ENCODE data around the gene CST11.

The CST11 gene

DNA sequence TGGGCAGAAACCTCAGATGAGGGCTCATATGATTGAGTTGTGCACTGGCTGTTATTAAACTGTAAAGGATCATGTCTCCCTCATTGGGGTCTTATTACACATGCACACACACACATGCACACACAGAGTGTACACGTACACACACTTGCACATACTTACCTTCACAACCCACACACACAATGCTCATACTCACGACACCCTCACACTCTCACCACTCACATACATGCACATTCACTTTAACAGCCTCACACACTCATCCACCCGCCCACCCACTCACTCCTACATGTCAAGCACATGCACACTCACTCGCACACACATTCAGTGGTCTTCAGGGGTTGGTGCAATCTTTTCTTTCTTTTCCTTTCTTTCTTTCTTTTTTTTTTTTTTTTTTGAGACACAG lies 7.8 kb downstream of the CST11 start:
- ATAC-seq (ENCODE audit: low read depth), result no peak
- no peak for DNase-seq (ENCODE audit: low spot score)
- H3K27ac ChIP-seq (ENCODE audit: poor library complexity, severe bottlenecking), result no peak overlapping the region
- no peak for TF ChIP-seq CTCF (IDR thresholded peaks at IDR 0.05; ENCODE audit: poor library complexity, severe bottlenecking)
- H3K9me3 ChIP-seq (ENCODE audit: severe bottlenecking), result no peaks in the 10 kb centered on the region
- H3K36me3 ChIP-seq (ENCODE audit: low read depth), result no peaks in the 10 kb centered on the region
- H3K27me3 ChIP-seq (ENCODE audit: insufficient read depth, poor library complexity, severe bottlenecking), result no peaks in the 10 kb centered on the region
- H3K4me1 ChIP-seq (ENCODE audit: insufficient read depth, poor library complexity, severe bottlenecking), result peaks cover 6% of the 10 kb centered on the region
- no peak overlapping the region for H3K4me3 ChIP-seq (ENCODE audit: severe bottlenecking)

DNA sequence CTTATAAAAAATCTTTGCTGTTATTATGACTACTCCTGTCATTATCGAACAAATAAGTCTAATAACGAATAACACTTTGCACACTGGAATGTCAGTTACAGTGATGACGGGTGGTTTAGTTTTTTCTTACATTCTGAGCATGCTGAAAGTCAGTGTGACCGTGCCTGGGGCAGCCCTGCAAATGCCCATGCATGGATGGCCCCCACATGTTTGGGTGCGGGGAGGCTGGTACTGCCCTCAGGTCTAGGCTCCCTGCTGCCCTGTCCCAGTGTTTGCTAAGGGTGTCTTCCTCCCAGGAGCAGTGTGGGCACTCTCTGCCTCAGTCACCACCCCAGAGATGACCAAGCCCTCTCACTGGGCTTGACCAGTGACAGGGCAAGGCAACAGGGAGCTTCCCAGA lies 10.2 kb downstream of the CST11 start:
- ATAC-seq (ENCODE audit: low read depth) (no peak), DNase-seq (ENCODE audit: low spot score) (no peak)
- Histone ChIP-seq H3K4me3 (ENCODE audit: severe bottlenecking) (no peak overlapping the region), H3K9me3 (ENCODE audit: severe bottlenecking) (no peaks in the 10 kb centered on the region), H3K36me3 (ENCODE audit: low read depth) (no peaks in the 10 kb centered on the region), H3K27ac (ENCODE audit: poor library complexity, severe bottlenecking) (no peak overlapping the region), H3K27me3 (ENCODE audit: insufficient read depth, poor library complexity, severe bottlenecking) (no peaks in the 10 kb centered on the region), H3K4me1 (ENCODE audit: insufficient read depth, poor library complexity, severe bottlenecking) (peaks cover 6% of the 10 kb centered on the region)
- no peak for TF ChIP-seq CTCF (IDR thresholded peaks at IDR 0.05; ENCODE audit: poor library complexity, severe bottlenecking)

- peak; percentile 82 for ATAC-seq (ENCODE audit: low read depth)
- no peak overlapping the region for H3K27ac ChIP-seq (ENCODE audit: poor library complexity, severe bottlenecking)
- H3K4me3 ChIP-seq (ENCODE audit: severe bottlenecking), result no peak overlapping the region
- H3K27me3 ChIP-seq (ENCODE audit: insufficient read depth, poor library complexity, severe bottlenecking), result no peaks in the 10 kb centered on the region
- TF ChIP-seq CTCF (IDR thresholded peaks at IDR 0.05; ENCODE audit: poor library complexity, severe bottlenecking), result peak; percentile 93
- no peaks in the 10 kb centered on the region for H3K9me3 ChIP-seq (ENCODE audit: severe bottlenecking)
- no peaks in the 10 kb centered on the region for H3K36me3 ChIP-seq (ENCODE audit: low read depth)
- DNase-seq (ENCODE audit: low spot score), result no peak
- H3K4me1 ChIP-seq (ENCODE audit: insufficient read depth, poor library complexity, severe bottlenecking), result peaks cover 6% of the 10 kb centered on the region
Measured at GRCh38 chr20:23441850-23442313, 10.8 kb downstream of the CST11 start.

DNA sequence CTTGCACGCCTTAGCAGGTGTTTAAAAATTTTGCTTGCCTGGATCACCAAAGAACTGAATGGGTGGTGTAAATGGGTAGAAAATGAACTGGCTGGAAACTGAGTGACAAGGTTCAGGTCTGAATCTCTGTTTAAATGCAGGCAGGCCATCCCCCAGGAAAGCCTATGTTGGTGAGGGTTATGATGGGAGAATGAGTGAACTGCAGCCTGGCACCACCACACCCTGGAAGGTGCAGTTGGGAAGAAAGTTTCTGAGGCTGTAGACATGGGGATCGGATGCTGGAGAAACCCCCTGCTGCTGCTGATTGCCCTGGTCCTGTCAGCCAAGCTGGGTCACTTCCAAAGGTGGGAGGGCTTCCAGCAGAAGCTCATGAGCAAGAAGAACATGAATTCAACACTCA lies 12.7 kb downstream of the CST11 start:
- no peaks in the 10 kb centered on the region for H3K4me1 ChIP-seq (ENCODE audit: insufficient read depth, poor library complexity, severe bottlenecking)
- ATAC-seq (ENCODE audit: low read depth), result no peak
- no peak overlapping the region for H3K4me3 ChIP-seq (ENCODE audit: severe bottlenecking)
- no peaks in the 10 kb centered on the region for H3K36me3 ChIP-seq (ENCODE audit: low read depth)
- no peaks in the 10 kb centered on the region for H3K27me3 ChIP-seq (ENCODE audit: insufficient read depth, poor library complexity, severe bottlenecking)
- H3K27ac ChIP-seq (ENCODE audit: poor library complexity, severe bottlenecking), result no peak overlapping the region
- no peaks in the 10 kb centered on the region for H3K9me3 ChIP-seq (ENCODE audit: severe bottlenecking)
- no peak for DNase-seq (ENCODE audit: low spot score)
- no peak for TF ChIP-seq CTCF (IDR thresholded peaks at IDR 0.05; ENCODE audit: poor library complexity, severe bottlenecking)

DNA sequence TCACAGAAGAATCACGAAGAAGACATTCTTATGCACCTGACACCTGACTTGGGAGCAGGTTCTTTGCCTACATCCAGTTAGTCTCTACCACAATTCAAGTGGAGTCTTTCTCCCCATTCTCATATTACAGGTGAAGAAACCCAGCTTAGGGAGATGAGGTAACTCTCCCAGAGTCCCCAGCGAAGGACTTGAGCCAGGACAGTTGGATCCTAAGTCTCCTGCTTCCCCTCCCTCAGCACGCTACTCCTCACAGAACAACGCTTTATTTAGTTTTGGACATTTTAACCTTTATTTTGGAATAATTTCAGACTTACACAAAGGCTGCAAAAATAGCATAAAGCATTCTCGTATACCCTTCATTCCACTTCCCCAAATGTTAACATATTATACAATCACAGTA lies 14.0 kb downstream of the CST11 start:
- no peaks in the 10 kb centered on the region for H3K4me1 ChIP-seq (ENCODE audit: insufficient read depth, poor library complexity, severe bottlenecking)
- H3K36me3 ChIP-seq (ENCODE audit: low read depth), result no peaks in the 10 kb centered on the region
- DNase-seq (ENCODE audit: low spot score) (no peak), ATAC-seq (ENCODE audit: low read depth) (no peak)
- no peaks in the 10 kb centered on the region for H3K27me3 ChIP-seq (ENCODE audit: insufficient read depth, poor library complexity, severe bottlenecking)
- H3K9me3 ChIP-seq (ENCODE audit: severe bottlenecking), result no peaks in the 10 kb centered on the region
- no peak overlapping the region for H3K27ac ChIP-seq (ENCODE audit: poor library complexity, severe bottlenecking)
- H3K4me3 ChIP-seq (ENCODE audit: severe bottlenecking), result no peak overlapping the region
- no peak for TF ChIP-seq CTCF (IDR thresholded peaks at IDR 0.05; ENCODE audit: poor library complexity, severe bottlenecking)
